ENCODE results near the gene GNAS.

Gene GNAS

GRCh38 chr20:58899512-58899911, 47.0 kb downstream of the GNAS start:
- no peak for DNase-seq (ENCODE audit: low spot score)

- DNase-seq (ENCODE audit: low spot score): no peak
Observed at GRCh38 chr20:58900397-58900796, 47.9 kb downstream of the GNAS start.

DNA sequence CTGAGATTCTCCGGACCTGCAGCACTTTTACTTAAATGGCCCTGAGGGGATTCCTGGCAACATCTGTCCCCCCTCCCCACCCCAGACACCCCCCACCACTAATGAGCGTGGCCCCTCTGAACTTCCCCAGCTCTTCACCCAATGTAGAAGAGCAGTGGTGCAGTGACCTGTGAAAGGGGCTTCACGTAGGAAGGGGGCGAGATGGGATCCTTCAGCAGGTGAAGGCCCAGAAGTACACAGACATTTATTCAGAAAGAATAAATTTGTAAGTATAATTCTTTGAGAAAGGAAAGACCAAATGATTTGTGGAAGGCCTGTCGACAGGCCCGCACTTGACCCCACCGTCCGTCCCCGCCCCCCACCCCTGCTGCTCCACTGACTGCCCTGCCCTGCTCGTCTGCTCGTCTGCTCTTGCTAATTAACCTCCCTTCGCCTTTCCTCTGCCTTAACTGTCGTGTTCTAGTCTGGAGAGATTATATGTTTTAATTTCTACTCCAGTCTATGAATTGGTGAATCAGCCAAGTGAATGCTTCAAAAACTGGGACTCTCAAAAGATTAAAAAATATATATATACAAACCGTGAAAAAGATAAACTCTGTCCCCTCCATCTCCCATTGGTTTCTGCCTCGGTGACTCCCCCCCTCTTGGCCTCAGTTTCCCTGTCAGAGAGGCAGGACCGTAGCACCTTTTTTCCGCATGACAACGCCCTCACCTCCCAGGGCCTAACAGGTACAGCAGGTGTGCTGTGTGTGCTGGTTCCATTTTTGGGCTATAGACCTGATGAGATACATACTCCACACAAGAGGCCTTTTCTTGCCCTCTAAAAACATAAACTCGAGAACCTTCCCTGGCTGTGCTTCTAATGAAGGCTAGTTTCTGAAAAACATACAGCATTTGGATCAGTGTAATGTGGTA, 49.2 kb downstream of the GNAS start:
- no peak for DNase-seq (ENCODE audit: low spot score)

GRCh38 chr20:58903614-58904013, 51.1 kb downstream of the GNAS start:
- DNase-seq (ENCODE audit: low spot score): no peak

GRCh38 chr20:58905236-58905635, 52.7 kb downstream of the GNAS start:
- DNase-seq (ENCODE audit: low spot score): no peak

GRCh38 chr20:58906111-58906510, 53.6 kb downstream of the GNAS start:
- no peak for DNase-seq (ENCODE audit: low spot score)

DNA sequence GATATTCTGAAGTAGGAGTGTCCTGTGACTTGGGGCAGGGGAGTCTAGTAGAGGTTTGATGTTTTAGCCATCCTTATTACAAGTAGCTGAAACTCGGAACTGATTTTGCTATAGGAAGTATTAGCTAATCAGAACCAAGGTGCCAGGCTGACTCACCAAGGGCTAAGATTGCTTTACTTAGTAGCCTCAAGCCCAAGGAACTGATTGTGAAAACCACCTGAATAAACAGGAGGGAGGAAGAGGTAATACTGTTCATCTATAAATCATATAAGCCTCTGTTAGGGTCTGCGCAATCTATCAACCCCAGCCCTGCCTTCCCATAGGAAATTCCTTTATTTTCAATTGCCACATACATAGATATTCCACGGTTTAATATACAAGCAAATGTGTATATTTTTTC, 54.4 kb downstream of the GNAS start:
- peak; percentile 31 for DNase-seq (ENCODE audit: low spot score)

- peak; percentile 81 for DNase-seq (ENCODE audit: low spot score)
Observed at GRCh38 chr20:58907320-58908137, 55.0 kb downstream of the GNAS start.

GRCh38 chr20:58908221-58908620, 55.7 kb downstream of the GNAS start:
- no peak for DNase-seq (ENCODE audit: low spot score)

DNA sequence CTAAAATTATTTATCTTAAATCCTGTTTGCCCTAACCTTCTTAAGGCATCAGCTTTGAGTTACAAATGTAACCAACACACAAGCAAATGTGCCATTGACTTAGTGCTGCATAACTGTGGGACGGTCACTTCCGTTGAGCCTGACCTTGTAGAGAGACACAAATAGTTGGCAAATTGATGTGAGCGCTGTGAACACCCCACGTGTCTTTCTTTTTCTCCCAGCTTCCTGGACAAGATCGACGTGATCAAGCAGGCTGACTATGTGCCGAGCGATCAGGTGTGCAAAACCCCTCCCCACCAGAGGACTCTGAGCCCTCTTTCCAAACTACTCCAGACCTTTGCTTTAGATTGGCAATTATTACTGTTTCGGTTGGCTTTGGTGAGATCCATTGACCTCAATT, 56.4 kb downstream of the GNAS start:
- DNase-seq (ENCODE audit: low spot score): no peak

- no peak for DNase-seq (ENCODE audit: low spot score)
Observed at GRCh38 chr20:58909585-58909984, 57.1 kb downstream of the GNAS start.

DNA sequence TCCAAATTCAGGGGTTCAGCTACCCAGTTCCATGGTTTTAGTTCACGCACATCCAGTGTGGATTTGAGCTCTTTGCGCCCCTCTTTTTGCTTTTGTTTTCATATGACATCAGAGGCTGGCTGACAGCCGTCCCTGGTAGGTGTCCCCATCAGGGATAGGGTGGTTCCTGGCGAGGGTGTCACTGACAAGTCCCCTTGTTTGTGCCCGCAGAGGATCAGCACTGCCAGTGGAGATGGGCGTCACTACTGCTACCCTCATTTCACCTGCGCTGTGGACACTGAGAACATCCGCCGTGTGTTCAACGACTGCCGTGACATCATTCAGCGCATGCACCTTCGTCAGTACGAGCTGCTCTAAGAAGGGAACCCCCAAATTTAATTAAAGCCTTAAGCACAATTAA, 58.0 kb downstream of the GNAS start:
- no peak for DNase-seq (ENCODE audit: low spot score)

DNA sequence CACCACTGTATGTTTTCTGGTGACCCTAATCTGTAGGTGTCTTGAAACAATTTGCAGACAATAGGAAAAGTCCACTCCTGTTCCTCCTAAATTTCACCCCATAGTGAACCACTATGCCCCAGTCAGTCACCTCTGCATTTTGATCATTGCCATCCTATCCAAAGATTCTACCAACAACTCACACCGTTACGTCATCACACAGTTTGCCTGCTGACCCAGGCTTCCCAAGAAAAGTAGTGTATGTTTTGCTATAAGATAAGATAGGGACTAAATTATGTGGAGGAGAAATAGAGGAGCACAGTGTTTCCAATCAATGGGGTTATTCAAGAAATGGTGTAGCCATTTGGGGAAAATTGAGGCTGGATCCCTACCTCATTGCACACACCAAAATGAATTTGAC, 58.8 kb downstream of the GNAS start:
- no peak for DNase-seq (ENCODE audit: low spot score)

DNA sequence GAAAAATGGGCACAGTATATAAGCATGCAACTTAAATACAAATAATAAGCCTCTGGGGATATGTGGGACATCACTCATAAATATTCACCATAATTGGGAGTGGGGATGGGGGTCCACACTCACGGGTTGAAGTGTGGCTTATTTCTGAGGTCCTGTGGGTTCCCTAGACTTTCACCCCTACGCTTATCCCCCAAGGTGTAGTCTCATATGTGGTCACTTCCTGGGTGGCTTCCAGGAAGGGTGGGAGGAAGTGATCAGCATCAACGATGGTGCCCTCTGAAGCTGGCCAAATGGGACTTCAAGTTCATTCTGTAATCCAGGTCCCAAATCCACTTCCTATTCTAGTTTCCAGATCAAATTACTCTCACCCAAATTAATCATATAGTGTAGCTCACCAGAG, 59.5 kb downstream of the GNAS start:
- DNase-seq (ENCODE audit: low spot score): no peak

GRCh38 chr20:58913079-58913478, 60.6 kb downstream of the GNAS start:
- no peak for DNase-seq (ENCODE audit: low spot score)

GRCh38 chr20:58918621-58919020, 66.1 kb downstream of the GNAS start:
- DNase-seq (ENCODE audit: low spot score): no peak

DNA sequence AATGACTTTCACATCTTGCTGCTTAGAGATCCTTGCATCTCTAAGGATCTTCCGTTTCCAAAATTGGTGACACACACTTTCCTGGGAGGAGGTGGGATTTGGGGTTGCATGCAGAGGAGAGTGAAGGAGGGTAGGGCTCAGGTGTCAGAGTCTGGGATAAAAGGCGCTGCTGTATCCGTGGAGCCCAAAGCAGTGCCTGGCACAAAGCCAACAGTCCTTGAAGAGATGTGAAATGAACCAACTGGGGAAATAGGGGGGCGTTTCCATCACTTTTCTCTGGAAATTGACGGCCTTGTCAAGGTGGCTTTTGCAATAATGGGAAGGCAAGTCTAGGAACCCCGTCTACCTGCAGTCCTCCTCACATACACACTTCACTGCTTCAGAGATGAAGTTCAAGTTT, 69.0 kb downstream of the GNAS start:
- DNase-seq (ENCODE audit: low spot score): no peak

DNA sequence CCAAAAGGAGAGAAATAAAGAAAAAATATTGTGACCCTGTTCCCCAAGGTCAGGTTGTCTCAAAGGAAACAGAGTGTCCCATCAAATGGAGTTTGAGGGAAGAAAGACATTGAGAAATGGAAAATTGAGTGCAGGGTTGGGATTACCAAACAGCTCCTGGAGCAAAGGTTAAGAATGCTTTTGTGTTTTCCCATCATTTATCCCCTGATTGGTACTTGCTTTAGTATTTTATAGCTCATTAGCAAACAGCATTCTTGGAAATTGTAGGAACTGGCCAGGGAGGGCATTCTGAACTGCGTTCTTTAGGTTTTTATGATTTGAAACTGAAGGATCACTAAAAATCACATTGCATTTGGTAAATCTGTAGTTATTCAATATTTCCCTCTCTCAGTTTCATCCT, 69.5 kb downstream of the GNAS start:
- DNase-seq (ENCODE audit: low spot score): no peak

- no peak for DNase-seq (ENCODE audit: low spot score)
Observed at GRCh38 chr20:58923117-58923712, 70.7 kb downstream of the GNAS start.

DNA sequence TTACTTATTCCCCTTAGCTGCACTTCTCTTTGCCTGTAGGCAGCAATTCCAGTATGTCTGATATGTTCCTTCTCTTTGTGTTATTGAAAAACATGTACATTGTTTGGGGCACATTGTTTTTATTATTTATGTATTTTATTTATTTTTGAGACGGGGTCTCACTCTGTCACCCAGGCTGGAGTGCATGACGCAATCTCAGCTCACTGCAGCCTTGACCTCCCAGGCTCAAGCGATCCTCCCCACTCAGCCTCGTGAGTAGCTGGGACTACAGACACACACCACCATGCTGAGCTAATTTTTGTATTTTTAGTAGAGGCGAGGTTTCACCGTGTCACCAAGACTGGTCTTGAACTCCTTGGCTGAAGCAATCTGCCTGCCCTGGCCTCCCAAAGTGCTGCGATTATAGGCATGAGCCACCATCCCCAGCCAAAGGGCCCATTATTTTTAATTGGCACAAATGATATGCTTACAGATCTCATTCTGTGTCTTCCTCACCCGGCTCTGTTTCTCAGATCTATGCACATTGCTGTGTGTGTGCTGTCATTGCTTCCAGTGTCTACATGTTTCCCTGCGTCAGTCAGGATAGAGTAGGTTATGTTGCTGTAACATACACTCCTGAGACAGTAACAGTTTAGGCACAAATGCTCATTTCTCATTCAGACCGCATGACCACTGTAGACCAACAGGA, 74.4 kb downstream of the GNAS start:
- DNase-seq (ENCODE audit: low spot score): no peak

- DNase-seq (ENCODE audit: low spot score): no peak
Observed at GRCh38 chr20:58927490-58928061, 75.1 kb downstream of the GNAS start.

DNA sequence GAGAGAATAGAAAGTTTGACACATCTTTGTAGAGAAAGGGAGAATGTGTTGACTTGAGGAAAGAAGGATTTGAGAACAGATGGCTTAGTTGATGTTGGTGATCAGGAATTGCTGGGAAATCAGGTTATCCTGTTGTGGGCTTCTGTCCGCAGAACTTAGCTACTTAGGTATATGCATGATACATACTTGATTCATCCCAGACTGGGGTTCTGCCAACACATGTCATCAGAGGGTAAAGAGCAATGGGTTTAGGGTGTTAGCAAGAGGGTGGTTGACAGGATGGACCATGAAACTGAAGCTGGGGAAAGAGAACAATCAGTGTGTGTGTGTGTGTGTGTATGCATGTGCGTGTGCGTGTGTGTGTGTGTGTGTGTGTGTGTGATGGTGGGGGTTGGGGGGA, 78.0 kb downstream of the GNAS start:
- DNase-seq (ENCODE audit: low spot score): no peak

Measured in CD4-positive, alpha-beta T cell treated with Interleukin-15 for 4 hours (primary cell).